ENCODE measurements around the gene PXDN.

GRCh38 chr2:1609040-1609439 lies 135.3 kb downstream of the PXDN start:
- TF ChIP-seq CTCF (IDR thresholded peaks at IDR 0.05) (no peak), POLR2A (IDR thresholded peaks at IDR 0.05) (no peak)
